ENCODE measurements around the gene HUS1.

- TF ChIP-seq CTCF (IDR thresholded peaks at IDR 0.05; ENCODE audit: low read length), result no peak
- TF ChIP-seq EZH2 (optimal IDR thresholded peaks at IDR 0.05; ENCODE audit: low read depth, low read length), result no peak
- no peak for TF ChIP-seq EZH2phosphoT487 (IDR thresholded peaks at IDR 0.05; ENCODE audit: low read length)
Observed at GRCh38 chr7:48028938-48029337, 49.5 kb upstream of the HUS1 start, which contains the start of gene SUN3.
